K562 (cell line): Measurements from ENCODE around the gene ABR. TPM values are rescaled to one million over a fixed set of nuclear protein-coding genes. Genes with fewer than 3 reads are reported as not detected.

Experiments
- ARID1B ChIP-seq: fragments of 450-650 bp; IDR thresholded peaks from 2 replicates; pipeline ENCODE4 v1.6.1; 2016; ENCODE audit warnings: antibody characterized with exemption, mild to moderate bottlenecking, inconsistent platforms
- BRF2 ChIP-seq: IDR thresholded peaks from 3 replicates; pipeline ENCODE4 v1.6.1; 2011; ENCODE audit warnings: borderline replicate concordance, mild to moderate bottlenecking; ENCODE audit not compliant: insufficient read length, insufficient read depth
- GTF2A2 ChIP-seq: IDR thresholded peaks from 2 replicates; pipeline ENCODE4 v1.6.1; 2016; ENCODE audit warnings: mild to moderate bottlenecking, missing genetic modification characterization, missing compliant biosample characterization
- HOXB6 ChIP-seq: fragments of 250-450 bp; sonication (Bioruptor Pico); IDR thresholded peaks from 2 replicates; pipeline ENCODE4 v1.5.1; 2022; ENCODE audit warnings: mild to moderate bottlenecking, borderline replicate concordance
- ILF3 ChIP-seq: fragments of 450-650 bp; IDR thresholded peaks from 2 replicates; pipeline ENCODE4 v1.6.1; 2018; ENCODE audit warnings: antibody characterized with exemption, mild to moderate bottlenecking, moderate library complexity, borderline replicate concordance
- MCM2 ChIP-seq: fragments of 450-650 bp; IDR thresholded peaks from 2 replicates; pipeline ENCODE4 v1.6.1; 2017; ENCODE audit warnings: low read depth, mild to moderate bottlenecking
- MECOM ChIP-seq: fragments of 250-450 bp; sonication (Bioruptor Pico); IDR thresholded peaks from 2 replicates; pipeline ENCODE4 v1.8.0; 2022; ENCODE audit warnings: inconsistent platforms
- MYC ChIP-seq, 2 experiments: fragments of 250-450 bp in 1 of 2; sonication (Bioruptor Pico) in 1 of 2; IDR thresholded peaks; 2 replicates each; pipeline versions ENCODE4 v1.5.1 to v1.6.1; 2012 to 2021; ENCODE audit warnings: low read depth in 2 of 2, borderline replicate concordance in 1 of 2, improper control_type of control experiment in 1 of 2, low read length in 1 of 2, mild to moderate bottlenecking in 1 of 2, moderate library complexity in 1 of 2
- RBM17 ChIP-seq: fragments of 200-400 bp; formaldehyde crosslinking; IDR thresholded peaks from 2 replicates; pipeline ENCODE4 v1.6.1; 2017; ENCODE audit warnings: low read depth, mild to moderate bottlenecking, low read length, borderline replicate concordance
- SPI1 ChIP-seq: IDR thresholded peaks from 2 replicates; pipeline ENCODE4 v1.6.1; 2011; ENCODE audit warnings: low read depth, low read length, control low read depth, borderline replicate concordance
- ZBTB43 ChIP-seq: sonication (generic); formaldehyde crosslinking; IDR thresholded peaks from 2 replicates; pipeline ENCODE4 v1.8.0; 2023; ENCODE audit warnings: mild to moderate bottlenecking, missing genetic modification reagents
- ZBTB7A ChIP-seq: IDR thresholded peaks from 2 replicates; pipeline ENCODE4 v1.6.1; 2011; ENCODE audit warnings: low read depth, mild to moderate bottlenecking, low read length, moderate library complexity, borderline replicate concordance; ENCODE audit not compliant: control insufficient read depth
- ZC3H11A ChIP-seq: IDR thresholded peaks from 2 replicates; pipeline ENCODE4 v1.6.1; 2012; ENCODE audit warnings: low read depth, low read length, improper control_type of control experiment
- ZNF431 ChIP-seq: sonication (generic); formaldehyde crosslinking; IDR thresholded peaks from 2 replicates; pipeline ENCODE4 v1.8.0; 2022; ENCODE audit warnings: mild to moderate bottlenecking, missing genetic modification reagents
- polyA plus RNA-seq, 8 experiments: library from polyadenylated mRNA; depleted of rRNA in 4 of 8; stranded (reverse) in 5 of 8; unstranded in 3 of 8; fragments of >200 nt; fragmentation: Nextera tagmentation in 2 of 8; fragmentation: Illumina TruSeq in 1 of 8; extraction: Ambion mirVana in 2 of 8; extraction: Trizol in 1 of 8; gene quantifications; 2 replicates each; pipeline versions ENCODE4 v1.2.1 to v1.2.3, GENCODE V29; 2011 to 2014; ENCODE audit warnings: inconsistent platforms in 1 of 8, missing spikeins in 1 of 8
- total RNA-seq, 7 experiments: library from RNA; depleted of rRNA in 6 of 7; stranded (reverse); fragments of >200 nt in 6 of 7; fragmentation: Illumina TruSeq in 2 of 7; extraction: Trizol in 2 of 7; gene quantifications; 2 replicates each; pipeline versions ENCODE4 v1.2.1 to v1.2.3, GENCODE V29; 2011 to 2021; ENCODE audit warnings: low replicate concordance in 1 of 7
- TF ChIP-seq, protein P1 (sequence below): fragments of 450-650 bp; IDR thresholded peaks from 2 replicates; pipeline ENCODE4 v1.6.1; 2016; ENCODE audit warnings: low read depth, mild to moderate bottlenecking, moderate library complexity
- TF ChIP-seq, protein P2 (sequence below): fragments of 200-800 bp; sonication (Bioruptor generic); IDR thresholded peaks from 2 replicates; pipeline ENCODE4 v1.6.1; 2016; ENCODE audit warnings: missing genetic modification characterization, missing compliant biosample characterization

ABR gene
- total and polyA plus RNA-seq, 9 of the 15 experiments (the other 6 are each of a cell fraction or from before 2014, with no cell fraction given): 0.07 to 1.6 (median 0.37) TPM; not detected in 1

- TF ChIP-seq, protein P1, sequence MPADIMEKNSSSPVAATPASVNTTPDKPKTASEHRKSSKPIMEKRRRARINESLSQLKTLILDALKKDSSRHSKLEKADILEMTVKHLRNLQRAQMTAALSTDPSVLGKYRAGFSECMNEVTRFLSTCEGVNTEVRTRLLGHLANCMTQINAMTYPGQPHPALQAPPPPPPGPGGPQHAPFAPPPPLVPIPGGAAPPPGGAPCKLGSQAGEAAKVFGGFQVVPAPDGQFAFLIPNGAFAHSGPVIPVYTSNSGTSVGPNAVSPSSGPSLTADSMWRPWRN: no peak; the same call in 1 of the 2 replicates
- TF ChIP-seq RBM17 (no peak), ZBTB43 (CRISPR knock-in tag) (no peak; the same call in 1 of the 2 replicates), ILF3 (no peak), ARID1B (peak; percentile 54), HOXB6 (CRISPR knock-in tag) (no peak), MECOM (CRISPR knock-in tag) (no peak), MCM2 (no peak), GTF2A2 (tag) (no peak), ZBTB7A (no peak), ZNF431 (CRISPR knock-in tag) (no peak), SPI1 (no peak), ZC3H11A (no peak), BRF2 (no peak), MYC (IDR thresholded peaks at IDR 0.05; ENCODE audit: low read depth, low read length) (peak; percentile 89; the same call in 1 of the 2 replicates), MYC (CRISPR knock-in tag; IDR thresholded peaks at IDR 0.05; ENCODE audit: borderline replicate concordance, low read depth) (no peak; the same call in 1 of the 2 replicates)
- TF ChIP-seq, protein P2, sequence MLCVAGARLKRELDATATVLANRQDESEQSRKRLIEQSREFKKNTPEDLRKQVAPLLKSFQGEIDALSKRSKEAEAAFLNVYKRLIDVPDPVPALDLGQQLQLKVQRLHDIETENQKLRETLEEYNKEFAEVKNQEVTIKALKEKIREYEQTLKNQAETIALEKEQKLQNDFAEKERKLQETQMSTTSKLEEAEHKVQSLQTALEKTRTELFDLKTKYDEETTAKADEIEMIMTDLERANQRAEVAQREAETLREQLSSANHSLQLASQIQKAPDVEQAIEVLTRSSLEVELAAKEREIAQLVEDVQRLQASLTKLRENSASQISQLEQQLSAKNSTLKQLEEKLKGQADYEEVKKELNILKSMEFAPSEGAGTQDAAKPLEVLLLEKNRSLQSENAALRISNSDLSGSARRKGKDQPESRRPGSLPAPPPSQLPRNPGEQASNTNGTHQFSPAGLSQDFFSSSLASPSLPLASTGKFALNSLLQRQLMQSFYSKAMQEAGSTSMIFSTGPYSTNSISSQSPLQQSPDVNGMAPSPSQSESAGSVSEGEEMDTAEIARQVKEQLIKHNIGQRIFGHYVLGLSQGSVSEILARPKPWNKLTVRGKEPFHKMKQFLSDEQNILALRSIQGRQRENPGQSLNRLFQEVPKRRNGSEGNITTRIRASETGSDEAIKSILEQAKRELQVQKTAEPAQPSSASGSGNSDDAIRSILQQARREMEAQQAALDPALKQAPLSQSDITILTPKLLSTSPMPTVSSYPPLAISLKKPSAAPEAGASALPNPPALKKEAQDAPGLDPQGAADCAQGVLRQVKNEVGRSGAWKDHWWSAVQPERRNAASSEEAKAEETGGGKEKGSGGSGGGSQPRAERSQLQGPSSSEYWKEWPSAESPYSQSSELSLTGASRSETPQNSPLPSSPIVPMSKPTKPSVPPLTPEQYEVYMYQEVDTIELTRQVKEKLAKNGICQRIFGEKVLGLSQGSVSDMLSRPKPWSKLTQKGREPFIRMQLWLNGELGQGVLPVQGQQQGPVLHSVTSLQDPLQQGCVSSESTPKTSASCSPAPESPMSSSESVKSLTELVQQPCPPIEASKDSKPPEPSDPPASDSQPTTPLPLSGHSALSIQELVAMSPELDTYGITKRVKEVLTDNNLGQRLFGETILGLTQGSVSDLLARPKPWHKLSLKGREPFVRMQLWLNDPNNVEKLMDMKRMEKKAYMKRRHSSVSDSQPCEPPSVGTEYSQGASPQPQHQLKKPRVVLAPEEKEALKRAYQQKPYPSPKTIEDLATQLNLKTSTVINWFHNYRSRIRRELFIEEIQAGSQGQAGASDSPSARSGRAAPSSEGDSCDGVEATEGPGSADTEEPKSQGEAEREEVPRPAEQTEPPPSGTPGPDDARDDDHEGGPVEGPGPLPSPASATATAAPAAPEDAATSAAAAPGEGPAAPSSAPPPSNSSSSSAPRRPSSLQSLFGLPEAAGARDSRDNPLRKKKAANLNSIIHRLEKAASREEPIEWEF (CRISPR knock-in tag): no peak
Measured at GRCh38 chr17:996554-997344, 183.0 kb downstream of the ABR start, which contains the start of gene TIMM22 (continued).
